ENCODE data around the gene FILIP1. TPM values are rescaled to one million over a fixed set of nuclear protein-coding genes. Genes with fewer than 3 reads are reported as not detected.

Gene FILIP1
- polyA plus RNA-seq, 1 of the 3 experiments (the other 2 are of a cell fraction), result 0.03 TPM

DNA sequence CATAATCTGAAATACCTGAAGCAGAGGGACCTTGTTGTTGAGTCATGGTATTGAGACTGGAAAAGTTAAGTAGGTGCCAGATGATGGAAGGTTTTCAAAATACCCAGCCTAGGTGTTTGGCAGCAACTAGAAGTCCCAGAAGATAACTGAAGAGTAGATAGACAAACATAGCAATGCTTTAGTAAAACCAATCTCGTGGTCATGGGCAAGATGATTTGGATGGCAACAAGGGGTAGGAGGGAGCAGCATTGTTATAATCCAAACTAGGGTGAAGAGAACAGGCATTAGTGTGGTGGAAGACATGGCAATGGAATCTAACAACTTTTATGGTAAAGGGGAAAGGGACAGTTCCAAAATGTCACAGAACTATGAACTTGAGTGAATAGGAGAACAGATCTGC, 2.3 kb downstream of the FILIP1 start:
- ChIA-PET CTCF (no interaction called here), POLR2A (no interaction called here)
- peaks cover 2 to 24% of the 10 kb centered on the region in 2 experiments; a peak in 3 of 4 replicates for H3K4me1 ChIP-seq (ENCODE audit: control insufficient read depth in 1 of 2, insufficient read depth in 2 of 2, low read depth in 1 of 2, low read length in 1 of 2)
- 30% methylated on average over 1 of the region's 1 CpG for WGBS (ENCODE audit: low lambda C conversion rate)
- H3K27ac ChIP-seq (ENCODE audit: low read depth in 2 of 2, low read length in 1 of 2), result no peak overlapping the region
- H3K79me2 ChIP-seq (ENCODE audit: insufficient read depth), result no peaks in the 10 kb centered on the region
- no peaks in the 10 kb centered on the region for H4K20me1 ChIP-seq (ENCODE audit: insufficient read depth)
- H3K9me3 ChIP-seq, result no peaks in the 10 kb centered on the region
- H3K27me3 ChIP-seq (ENCODE audit: insufficient read depth), result no peaks in the 10 kb centered on the region
- H3F3A ChIP-seq (replicated peaks; ENCODE audit: insufficient read depth), result peaks cover 9% of the 10 kb centered on the region
- H3K9me2 ChIP-seq, result no peaks in the 10 kb centered on the region
- H2AFZ ChIP-seq (ENCODE audit: low read depth), result no peak overlapping the region
- no peak for DNase-seq
- no peak overlapping the region for H3K9ac ChIP-seq
- H3K4me3 ChIP-seq (ENCODE audit: low read depth in 2 of 2, low read length in 1 of 2), result no peak overlapping the region
- TF ChIP-seq, protein P1, sequence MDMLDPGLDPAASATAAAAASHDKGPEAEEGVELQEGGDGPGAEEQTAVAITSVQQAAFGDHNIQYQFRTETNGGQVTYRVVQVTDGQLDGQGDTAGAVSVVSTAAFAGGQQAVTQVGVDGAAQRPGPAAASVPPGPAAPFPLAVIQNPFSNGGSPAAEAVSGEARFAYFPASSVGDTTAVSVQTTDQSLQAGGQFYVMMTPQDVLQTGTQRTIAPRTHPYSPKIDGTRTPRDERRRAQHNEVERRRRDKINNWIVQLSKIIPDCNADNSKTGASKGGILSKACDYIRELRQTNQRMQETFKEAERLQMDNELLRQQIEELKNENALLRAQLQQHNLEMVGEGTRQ (IDR thresholded peaks at IDR 0.05; ENCODE audit: borderline replicate concordance, low read depth, low read length), result no peak
- TF ChIP-seq FOSL2 (IDR thresholded peaks at IDR 0.05; ENCODE audit: borderline replicate concordance, low read depth) (no peak), GATA2 (CRISPR knock-in tag; IDR thresholded peaks at IDR 0.05) (no peak), NRF1 (IDR thresholded peaks at IDR 0.05; ENCODE audit: low read depth, low read length) (no peak), MAX (IDR thresholded peaks at IDR 0.05; ENCODE audit: low read depth) (no peak), TEAD4 (IDR thresholded peaks at IDR 0.05; ENCODE audit: borderline replicate concordance, insufficient read depth) (no peak), SMC3 (IDR thresholded peaks at IDR 0.05; ENCODE audit: low read depth, low read length) (no peak), ZBTB33 (IDR thresholded peaks at IDR 0.05; ENCODE audit: borderline replicate concordance, low read depth) (no peak), RFX5 (IDR thresholded peaks at IDR 0.05; ENCODE audit: low read length) (no peak), MXI1 (IDR thresholded peaks at IDR 0.05; ENCODE audit: low read depth, low read length) (no peak), JUND (IDR thresholded peaks at IDR 0.05) (no peak), EP300 (IDR thresholded peaks at IDR 0.05; ENCODE audit: borderline replicate concordance in 1 of 2, low read depth in 1 of 2, low read length in 1 of 2) (no peak), SIN3A (IDR thresholded peaks at IDR 0.05; ENCODE audit: borderline replicate concordance, low read depth, low read length) (no peak), RAD21 (IDR thresholded peaks at IDR 0.05; ENCODE audit: low read length) (no peak)
- TF ChIP-seq, protein P2, sequence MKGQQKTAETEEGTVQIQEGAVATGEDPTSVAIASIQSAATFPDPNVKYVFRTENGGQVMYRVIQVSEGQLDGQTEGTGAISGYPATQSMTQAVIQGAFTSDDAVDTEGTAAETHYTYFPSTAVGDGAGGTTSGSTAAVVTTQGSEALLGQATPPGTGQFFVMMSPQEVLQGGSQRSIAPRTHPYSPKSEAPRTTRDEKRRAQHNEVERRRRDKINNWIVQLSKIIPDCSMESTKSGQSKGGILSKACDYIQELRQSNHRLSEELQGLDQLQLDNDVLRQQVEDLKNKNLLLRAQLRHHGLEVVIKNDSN (IDR thresholded peaks at IDR 0.05; ENCODE audit: borderline replicate concordance, low read depth), result no peak
- no peak overlapping the region for H3K4me2 ChIP-seq
- H3K36me3 ChIP-seq (replicated peaks in 1 of 2; ENCODE audit: control insufficient read depth in 1 of 2, insufficient read depth in 2 of 2, low read length in 1 of 2), result no peaks in the 10 kb centered on the region
